MV-4-11 (cell line): ENCODE measurements around the gene ATP10A.
"Not testable (repeated sequence)": the region's sequence is repeated elsewhere in the genome, so short reads cannot be mapped to it uniquely, and the experiment has no call there.

Source experiments
- DNase-seq: peaks from one replicate; lab custom pipeline; 2025; lab: John Stamatoyannopoulos, UW

ATP10A gene

GRCh38 chr15:25882466-25882865 is 19.3 kb upstream of the ATP10A start:
- no peak for DNase-seq

- DNase-seq: not testable (repeated sequence)
These were observed 17.8 kb upstream of the ATP10A start for GRCh38 chr15:25880877-25881276.

- peak; percentile 93 for DNase-seq
These were observed 17.3 kb upstream of the ATP10A start for GRCh38 chr15:25880411-25880810.

- DNase-seq: no peak
These were observed 16.3 kb upstream of the ATP10A start for GRCh38 chr15:25879438-25879837.

- DNase-seq: no peak
These were observed 14.6 kb upstream of the ATP10A start for GRCh38 chr15:25877681-25878080.

DNA sequence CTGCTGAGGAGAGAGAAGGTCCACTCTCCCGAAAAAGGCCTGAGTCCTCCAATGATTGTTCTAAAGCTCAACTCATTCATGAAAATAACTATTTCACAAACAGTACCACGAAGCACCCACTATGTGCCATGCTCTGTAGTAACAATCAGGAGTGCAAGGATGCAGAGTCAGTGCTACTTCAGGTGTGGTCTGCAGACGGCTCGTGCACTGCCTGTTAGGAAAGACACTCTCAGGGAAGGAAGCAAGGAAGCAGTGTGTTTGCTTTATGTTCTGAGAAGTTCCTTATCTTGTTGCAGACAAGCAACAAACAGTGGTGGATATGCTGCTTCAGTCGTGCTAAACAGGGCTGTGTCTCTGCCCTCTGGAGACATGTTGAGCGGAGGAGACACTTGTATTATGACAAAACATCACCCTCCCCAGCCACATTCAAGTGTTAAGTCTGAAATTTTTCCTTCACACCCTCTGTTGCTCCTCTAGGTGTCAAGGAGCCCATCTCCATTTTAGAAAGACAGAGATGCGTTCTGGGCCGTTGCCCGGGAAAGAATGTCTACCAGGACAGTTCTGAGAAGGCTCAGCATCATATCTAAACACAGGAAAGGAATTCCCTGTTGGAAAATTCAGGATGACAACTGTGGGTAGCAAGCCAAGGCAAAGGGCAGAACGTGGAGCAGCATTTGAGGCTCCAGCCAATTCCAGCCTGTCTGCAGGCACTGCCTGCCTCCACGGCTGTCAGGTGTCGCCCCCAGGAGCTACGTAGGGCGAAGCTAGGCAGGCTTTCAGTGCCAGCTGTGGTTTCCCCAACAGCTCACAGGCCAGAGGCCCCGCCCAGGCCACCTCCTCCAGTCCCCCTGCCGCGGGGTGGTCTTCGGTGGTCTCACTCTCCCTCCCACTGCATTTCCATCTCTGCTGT is 13.4 kb upstream of the ATP10A start:
- DNase-seq: no peak

GRCh38 chr15:25875566-25875965 is 12.4 kb upstream of the ATP10A start:
- DNase-seq: peak; percentile 75

- DNase-seq: no peak
These were observed 11.3 kb upstream of the ATP10A start for GRCh38 chr15:25874379-25874778.

DNA sequence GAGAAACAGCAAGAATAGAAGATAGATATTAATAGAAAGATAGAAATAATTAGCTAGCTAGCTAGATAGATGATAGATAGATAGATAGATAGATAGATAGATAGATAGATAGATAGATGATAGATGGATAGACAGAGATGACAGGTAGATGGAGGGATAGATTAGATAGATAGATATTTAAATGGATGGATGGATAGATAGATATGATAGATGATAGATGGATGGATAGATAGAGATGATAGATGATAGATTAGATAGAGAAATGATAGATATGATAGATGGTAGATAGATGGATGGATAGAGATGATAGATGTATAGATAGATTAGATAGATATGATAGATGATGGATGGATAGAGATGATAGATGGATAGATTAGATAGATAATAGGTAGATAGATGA is 8.3 kb upstream of the ATP10A start:
- DNase-seq: no peak

DNA sequence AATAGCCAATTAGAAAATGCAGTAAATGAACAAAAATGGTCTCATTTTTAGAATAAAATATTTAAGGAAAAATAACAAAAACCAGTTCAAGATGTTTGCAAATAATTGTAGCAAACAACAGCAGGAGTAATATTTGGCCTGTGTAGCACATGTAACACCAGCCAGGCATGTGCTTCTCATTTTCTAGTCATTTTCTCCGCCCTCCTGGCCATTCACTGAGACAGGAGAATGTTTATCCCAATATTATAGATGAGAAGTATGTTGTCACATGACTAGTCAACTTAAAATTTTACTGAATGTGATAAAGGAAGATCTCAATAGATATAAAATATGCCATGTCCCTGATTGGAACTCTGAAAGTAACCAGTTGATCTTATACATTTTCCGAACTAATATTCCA is 7.8 kb upstream of the ATP10A start:
- no peak for DNase-seq

- DNase-seq: peak; percentile 65
These were observed 6.6 kb upstream of the ATP10A start for GRCh38 chr15:25869701-25870100.

DNA sequence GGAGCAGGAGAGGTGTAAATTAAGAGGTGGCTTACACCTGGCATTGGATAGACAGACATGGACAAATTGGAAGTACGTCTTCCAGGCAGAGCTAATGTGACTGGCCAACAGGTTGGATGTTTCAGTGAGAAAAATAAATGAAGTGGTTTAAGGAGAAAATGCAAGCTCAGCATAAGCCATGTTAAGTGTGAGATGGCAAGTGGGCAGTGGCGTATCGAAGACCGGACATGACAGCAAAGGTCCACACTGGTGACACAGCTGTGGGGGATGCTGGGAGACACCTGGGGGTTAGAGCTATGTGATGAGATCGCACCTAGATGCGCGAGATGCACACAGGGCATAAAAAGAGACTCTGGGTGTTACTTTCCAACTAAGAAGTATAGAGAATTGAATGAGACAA is 3.7 kb upstream of the ATP10A start:
- no peak for DNase-seq

GRCh38 chr15:25866251-25866650 is 3.1 kb upstream of the ATP10A start:
- no peak for DNase-seq

DNA sequence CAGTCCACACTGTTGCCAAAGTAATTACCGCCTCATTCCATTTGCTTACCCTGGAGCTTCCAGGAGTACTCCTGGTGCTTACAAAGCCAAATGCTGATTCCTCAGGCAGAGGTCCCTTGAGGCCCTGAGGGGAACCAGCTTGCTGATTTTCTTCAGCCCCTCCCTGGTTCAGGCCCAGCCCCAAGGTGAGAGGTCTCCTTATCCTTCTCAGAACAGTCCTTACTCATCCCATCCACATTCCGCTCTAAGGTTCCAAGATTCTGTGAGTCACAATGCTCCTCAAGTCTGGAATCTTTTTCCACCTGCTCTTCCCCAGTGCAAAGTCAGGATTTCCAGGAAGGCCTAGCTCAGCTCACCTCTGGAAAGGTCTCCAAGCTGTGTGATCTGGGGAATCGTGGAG is 1.8 kb upstream of the ATP10A start:
- DNase-seq: no peak

GRCh38 chr15:25863968-25864580 is 947 bp upstream of the ATP10A start:
- DNase-seq: no peak

DNA sequence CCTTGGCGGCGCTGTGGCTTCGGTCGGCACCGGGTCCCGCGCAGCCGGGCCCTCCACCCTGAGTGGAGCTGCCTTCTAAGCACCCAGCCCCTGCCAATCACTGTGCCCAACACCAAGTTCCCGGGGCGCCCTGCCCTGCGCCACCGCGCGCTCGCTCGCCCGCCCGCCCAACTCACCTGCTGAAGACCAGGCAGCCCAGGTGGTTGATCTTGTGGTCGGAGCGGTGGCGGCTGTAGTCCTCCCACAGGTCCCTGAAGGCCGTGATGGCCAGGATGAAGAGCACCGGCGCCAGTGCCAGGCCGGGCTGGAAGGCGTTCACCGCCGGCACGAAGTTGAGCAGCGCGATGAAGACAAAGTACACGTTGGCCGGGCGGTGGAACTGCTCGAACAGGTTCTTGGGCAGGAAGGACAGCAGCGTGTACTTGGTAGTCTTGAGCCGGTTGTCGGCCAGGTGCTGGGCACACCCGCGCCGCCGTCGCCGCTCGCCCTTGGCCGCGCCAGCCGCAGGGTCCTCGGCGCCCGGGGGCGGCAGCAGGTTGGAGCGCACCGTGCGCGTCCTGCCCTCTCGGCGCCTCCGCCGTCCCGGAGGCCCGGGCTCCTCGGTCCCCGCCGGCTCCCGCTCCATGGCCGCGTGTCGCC is 536 bp downstream of the ATP10A start:
- no peak for DNase-seq

DNA sequence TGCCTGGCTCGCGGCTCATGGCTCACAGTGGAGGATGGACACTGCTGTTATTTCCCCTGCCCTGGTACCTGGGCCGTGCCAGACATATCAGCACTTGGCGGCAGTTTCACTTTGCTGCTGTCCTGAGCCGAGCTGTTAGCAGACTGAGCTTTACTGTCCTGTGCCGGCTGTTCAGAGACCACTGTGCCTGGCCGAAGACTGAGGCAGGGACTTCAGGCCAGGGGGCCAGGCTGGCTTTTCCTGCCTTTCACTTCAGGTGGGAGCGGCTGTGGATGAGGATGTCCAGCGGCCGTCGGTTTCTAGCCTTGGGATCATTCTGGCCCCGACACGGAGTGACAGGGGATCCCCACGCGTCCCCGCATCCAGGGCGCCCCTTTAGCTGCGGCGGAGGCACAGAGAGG is 1.1 kb downstream of the ATP10A start:
- DNase-seq: no peak

DNA sequence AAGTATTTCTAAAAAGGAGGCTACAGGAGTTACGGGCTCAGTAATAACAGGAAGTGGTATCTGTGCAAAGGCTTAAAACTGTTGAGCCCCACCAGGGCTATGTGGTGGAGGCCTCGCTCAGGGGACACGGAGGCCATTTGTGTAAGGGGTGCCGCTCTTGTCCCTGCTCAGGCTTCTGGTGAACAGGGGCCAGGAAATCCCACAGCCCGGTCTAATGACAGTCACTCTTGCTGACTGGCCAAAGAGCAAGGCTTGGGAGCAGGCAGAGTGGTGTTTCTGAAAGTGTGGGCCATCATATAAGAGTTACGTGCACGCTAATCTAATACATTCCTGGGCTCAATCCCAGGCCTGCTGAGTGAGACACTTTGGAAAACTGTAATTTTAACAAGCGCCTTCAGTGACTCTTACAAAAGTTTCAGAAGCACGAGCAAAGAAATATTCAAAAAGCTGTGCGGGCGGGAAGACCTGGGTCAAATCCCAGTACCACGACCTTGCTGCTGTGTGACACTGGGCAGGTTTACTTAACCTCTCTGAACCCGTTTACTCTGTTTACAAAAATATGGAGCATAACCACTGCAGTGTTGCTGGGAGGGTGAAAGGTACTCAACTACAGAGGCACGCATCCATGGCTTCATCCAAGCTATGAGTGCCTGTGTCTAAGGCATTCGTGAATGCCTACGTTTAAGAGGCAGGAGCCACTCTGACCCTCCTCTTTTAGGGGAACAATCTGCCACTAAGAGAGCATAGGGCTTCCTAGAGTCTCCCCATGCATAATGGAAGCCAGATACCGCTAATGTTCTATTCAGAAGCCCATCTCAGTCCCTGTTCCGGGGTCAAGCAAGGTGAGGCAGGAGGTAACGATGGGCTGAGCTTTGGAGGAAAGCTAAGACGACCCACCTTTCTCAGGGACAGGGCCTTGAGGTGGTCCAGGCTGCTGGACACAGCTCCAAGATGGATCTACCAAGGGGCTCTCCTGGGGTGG is 2.0 kb downstream of the ATP10A start:
- DNase-seq: peak; percentile 78

DNA sequence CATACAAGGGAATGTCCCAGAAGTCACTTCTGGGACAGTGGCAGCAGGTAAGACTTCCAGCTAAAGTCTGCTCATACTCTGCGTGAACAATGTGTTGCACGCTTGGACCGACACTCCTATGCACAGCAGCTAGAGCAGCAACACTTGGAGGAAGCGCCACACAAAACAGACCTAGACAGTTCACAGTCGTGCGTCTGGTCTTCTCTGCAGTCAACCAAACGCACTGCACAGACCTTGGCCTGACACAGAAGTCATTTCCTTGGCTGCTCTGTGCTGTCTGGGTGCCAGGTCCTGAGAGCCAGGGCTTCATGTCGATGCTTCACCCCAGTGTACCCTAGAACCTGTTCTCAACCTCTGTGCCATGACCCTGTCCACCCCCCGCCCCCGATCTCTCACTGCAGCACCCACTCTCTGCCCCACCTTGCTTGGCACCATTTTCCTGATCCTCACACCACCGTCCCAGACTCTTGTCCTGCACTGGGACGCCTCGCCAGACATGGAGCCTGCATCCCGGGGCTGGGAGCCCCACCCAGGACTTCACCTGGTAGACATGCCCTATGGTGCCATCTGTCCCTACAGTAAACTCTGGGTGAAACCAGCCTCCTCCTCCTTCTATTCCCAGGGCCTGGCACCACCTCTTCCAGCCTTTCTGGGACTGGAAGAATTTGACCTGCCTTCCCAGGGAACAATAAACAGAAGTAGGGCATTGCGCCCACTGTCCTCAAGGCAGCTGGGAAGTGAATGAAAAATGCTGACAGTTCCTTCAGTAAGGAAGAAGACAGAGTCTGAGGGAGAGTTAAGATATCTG is 3.1 kb downstream of the ATP10A start:
- peak; percentile 15 for DNase-seq

DNA sequence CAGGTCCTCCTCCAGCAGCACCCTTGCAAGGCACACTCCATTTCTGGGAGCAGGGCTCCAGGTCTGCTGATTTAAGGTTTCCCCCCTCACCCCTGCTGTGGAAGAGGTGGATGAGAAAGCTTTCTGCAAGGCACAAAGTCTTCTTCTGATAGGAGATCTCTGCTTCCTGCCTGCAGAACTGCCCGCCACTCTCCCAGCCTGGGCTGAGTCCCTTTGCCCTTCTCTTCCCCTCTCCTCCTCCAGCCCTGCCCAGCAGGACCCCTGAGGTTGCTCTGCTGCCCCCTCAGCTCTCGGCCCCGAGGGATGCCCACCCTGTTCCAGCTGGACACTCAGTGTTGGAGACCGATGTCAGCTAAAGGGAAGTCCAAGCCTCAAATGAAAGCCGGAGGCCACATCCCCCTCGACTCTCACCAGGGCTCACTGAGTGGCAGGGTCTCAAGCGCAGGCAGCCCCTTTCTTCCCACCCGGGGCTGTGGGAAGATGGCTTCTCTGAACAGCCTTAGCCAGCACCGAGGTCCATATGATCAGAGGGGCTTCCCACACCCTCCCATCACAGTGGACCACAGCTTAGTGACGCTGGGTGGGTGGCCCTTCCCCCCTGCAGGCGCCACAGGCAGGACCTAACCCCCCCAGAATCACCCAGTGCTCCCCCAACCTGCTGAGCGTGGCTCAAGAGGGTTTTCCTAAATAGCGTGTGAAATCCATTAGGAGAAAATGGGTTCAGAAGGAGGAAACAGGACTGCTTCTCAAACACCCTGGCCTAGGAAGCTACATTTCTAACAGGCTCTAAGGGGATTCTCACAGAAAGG is 4.0 kb downstream of the ATP10A start:
- no peak for DNase-seq
